GM13977 (cell line): ENCODE results near the gene SIL1.

Experiments used
- DNase-seq: peaks from one replicate; pipeline ENCODE4 v3.0.0; 2012; ENCODE audit warnings: low spot score
- in situ Hi-C: fragments of 300-500 bp; cut with MboI; formaldehyde crosslinking; loops from one replicate; pipeline ENCODE4 v1.12.0; 2022; ENCODE audit warnings: low sequenced_read_pairs, low pct_unique_long_range_greater_than_20kb, mixed read lengths, inconsistent platforms; ENCODE audit not compliant: unreplicated experiment
- TF ChIP-seq, protein P1 (sequence below): IDR thresholded peaks from 2 replicates; pipeline ENCODE4 v1.5.1; 2012; ENCODE audit warnings: mild to moderate bottlenecking, control low read depth; ENCODE audit not compliant: insufficient read depth; ENCODE audit errors: extremely low read depth, missing control alignments

Gene SIL1

DNA sequence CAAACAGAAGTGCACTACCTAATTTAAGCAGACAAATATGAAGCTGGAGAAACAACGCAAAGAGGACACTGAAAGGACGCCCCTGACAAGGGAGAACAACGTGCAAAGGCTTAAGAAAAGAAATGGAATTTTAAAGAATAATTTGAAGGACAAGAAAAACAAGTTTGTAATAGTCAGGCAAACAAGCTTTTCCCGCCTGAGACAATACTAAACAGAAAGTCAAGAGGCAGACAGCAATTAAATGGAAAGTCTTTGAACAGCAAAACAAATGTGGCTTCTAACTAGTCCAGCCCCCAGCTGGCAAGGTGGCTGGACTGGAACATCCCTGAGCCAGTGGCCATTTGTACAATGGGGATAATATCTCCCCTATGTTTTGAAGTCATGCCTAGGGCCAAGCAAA lies 63.3 kb downstream of the SIL1 start:
- DNase-seq = no peak
- in situ Hi-C loops = no loop called here
- TF ChIP-seq, protein P1, sequence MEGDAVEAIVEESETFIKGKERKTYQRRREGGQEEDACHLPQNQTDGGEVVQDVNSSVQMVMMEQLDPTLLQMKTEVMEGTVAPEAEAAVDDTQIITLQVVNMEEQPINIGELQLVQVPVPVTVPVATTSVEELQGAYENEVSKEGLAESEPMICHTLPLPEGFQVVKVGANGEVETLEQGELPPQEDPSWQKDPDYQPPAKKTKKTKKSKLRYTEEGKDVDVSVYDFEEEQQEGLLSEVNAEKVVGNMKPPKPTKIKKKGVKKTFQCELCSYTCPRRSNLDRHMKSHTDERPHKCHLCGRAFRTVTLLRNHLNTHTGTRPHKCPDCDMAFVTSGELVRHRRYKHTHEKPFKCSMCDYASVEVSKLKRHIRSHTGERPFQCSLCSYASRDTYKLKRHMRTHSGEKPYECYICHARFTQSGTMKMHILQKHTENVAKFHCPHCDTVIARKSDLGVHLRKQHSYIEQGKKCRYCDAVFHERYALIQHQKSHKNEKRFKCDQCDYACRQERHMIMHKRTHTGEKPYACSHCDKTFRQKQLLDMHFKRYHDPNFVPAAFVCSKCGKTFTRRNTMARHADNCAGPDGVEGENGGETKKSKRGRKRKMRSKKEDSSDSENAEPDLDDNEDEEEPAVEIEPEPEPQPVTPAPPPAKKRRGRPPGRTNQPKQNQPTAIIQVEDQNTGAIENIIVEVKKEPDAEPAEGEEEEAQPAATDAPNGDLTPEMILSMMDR = no peak

DNA sequence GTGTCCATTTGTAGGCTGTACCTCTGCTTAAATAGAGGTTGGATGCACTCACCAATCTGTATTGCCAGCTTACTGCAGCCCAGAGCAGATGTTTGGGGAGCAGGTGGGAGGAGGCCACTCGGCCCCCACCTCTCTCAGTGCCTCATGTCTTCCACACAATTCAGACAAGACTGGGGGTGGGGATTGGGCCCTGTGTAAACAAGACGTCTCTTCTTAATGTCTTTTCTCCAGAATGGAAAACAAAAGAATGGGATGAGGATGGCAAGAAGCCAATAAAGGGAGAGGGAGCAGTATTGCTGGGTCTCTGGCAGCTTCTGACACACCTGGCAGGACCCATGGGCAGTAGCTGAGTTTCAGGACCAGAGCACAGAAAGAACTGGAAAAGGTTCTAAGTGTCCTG lies 64.9 kb downstream of the SIL1 start:
- TF ChIP-seq, protein P1 = no peak
- in situ Hi-C loops = no loop called here
- DNase-seq = no peak

DNA sequence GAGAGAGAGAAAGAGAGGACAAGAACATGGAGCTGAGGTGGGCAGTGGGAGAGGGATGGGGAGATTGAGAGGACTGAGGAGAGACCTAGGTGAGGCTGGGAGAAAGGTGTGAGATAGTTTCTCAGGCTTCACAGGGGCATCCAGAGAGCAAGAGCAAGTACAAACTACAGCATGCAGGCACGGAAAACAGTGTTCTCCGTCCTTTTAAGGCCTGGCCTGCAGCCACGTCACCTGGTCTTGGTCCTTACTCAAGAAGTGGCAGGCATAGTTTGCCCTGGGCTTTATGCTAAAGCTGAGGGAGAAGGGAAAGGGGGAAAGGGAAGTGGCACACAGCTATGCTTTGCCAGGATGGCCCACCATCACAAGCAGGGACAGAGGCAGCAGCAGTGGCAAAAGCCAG lies 65.7 kb downstream of the SIL1 start:
- TF ChIP-seq, protein P1 = no peak
- in situ Hi-C loops = no loop called here
- no peak for DNase-seq

DNA sequence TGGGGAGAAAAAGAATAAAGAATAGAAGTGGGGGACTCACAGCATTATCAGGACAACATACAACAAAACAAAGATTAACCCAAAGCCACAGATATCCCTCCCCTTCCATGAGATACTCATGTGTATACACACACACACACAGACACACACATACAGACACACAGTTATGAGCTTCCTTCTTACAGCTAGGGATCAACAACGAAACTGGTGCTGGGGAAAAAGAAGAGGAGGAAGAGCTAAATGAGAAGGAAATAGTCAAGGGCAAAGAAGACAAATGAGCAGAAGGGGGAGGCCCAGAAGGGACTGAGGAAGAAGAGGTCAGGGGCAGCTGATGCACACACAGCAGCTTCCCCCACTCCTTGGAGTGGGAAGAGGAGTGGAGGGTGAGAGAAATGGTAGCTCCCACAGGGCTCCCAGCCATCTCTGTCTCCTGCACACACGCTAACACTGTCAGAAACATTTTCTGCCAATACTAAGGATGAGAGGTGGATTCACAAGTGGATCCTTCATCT lies 66.2 kb downstream of the SIL1 start:
- no peak for DNase-seq
- in situ Hi-C loops = no loop called here
- TF ChIP-seq, protein P1 = no peak

DNA sequence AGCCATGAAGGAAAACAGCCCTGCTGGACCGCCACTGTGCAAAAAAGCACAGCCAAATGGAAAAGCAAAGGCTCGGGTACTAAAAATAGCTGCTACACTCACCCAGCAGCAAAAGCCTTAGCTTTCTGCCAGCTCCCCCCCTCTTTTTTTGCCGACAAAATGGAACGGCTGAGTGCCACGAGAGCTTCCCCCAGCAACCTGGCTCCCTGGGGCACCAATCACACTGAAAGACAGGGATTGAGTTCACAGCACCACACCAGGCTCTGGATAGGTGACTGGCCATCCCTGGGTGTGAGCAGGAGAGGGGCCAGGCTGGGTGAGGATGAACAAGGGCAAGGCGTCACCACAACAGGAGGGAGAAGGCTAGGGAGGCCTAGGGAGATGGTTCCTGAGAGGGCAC lies 66.7 kb downstream of the SIL1 start:
- in situ Hi-C loops = no loop called here
- DNase-seq = no peak
- TF ChIP-seq, protein P1 = no peak

DNA sequence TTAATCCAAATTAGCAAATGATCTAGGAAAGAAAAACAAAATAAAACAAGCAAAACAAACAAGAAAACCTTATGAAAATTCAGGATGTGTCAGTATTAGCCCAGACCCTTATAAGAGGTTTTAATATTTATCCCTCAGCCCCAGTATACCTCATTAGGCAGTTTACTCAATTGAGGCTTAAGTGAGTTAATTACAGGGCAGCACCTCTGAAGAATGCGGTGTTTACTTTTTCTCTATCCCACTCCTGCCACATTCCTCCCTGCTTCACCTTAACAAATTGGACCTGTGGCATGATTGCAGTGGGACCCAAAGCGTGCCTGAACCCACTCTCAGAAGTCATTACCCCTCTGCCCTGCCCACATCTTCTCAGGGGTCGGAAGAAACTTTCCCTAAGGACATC lies 67.1 kb downstream of the SIL1 start:
- DNase-seq = no peak
- in situ Hi-C loops = no loop called here
- TF ChIP-seq, protein P1 = no peak

DNA sequence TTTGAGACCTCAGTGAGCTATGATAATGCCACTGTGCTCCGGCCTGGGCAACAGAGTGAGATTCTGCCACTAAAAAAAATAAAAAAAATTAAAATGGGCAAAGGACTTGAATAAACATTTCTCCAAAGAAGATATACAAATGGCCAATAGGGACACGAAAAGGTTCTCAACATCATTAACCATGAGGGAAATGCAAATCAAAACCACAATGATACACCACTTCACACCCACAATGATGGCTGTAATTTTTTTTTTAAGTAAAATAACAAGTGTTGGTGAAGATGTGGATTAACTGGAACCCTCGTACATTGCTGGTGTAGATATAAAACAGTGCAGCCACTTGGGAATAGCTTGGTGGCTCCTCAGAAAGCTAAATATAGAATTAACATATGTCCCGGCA lies 68.0 kb downstream of the SIL1 start:
- in situ Hi-C loops = no loop called here
- TF ChIP-seq, protein P1 = no peak
- DNase-seq = no peak
